PC-9 (cell line): ENCODE measurements around the gene THBS3. TPM values are rescaled to one million over a fixed set of nuclear protein-coding genes. Genes with fewer than 3 reads are reported as not detected.

Source experiments
- BruUV-seq: library from RNA; stranded (reverse); fragments of 400-500 nt; replicated peaks from 2 replicates; lab custom pipeline; 2021; lab: Mats Ljungman, UMichigan
- CTCF ChIA-PET: fragments of 300-600 bp; sonication (Branson Sonifier 250); formaldehyde crosslinking; loops from one replicate; lab custom pipeline; 2022; ENCODE audit warnings: antibody characterized with exemption; lab: Charles Lee
- POLR2A ChIA-PET: fragments of 300-600 bp; sonication (Branson Sonifier 250); formaldehyde crosslinking; loops from one replicate; lab custom pipeline; 2022; ENCODE audit warnings: antibody characterized with exemption; ENCODE audit not compliant: unreplicated experiment; lab: Charles Lee
- DNase-seq, 2 experiments: peaks; one replicate each; pipeline versions ENCODE4 v3.0.0 to v3.0.0-alpha.2; 2015 to 2022; ENCODE audit warnings: mixed read lengths in 1 of 2
- H2AFZ ChIP-seq: fragments of 200-600 bp; sonication (generic); 2 replicates; pipeline ENCODE4 v1.8.1; 2017; ENCODE audit warnings: antibody characterized with exemption
- H3F3A ChIP-seq: fragments of 200-600 bp; sonication (generic); 2 replicates; pipeline ENCODE4 v1.8.1; 2017; ENCODE audit warnings: antibody characterized with exemption, mild to moderate bottlenecking, low read depth; ENCODE audit not compliant: insufficient read depth
- H3K27ac ChIP-seq: fragments of 200-600 bp; sonication (generic); 2 replicates; pipeline ENCODE4 v1.6.1; 2016; ENCODE audit warnings: mixed run types
- H3K27me3 ChIP-seq: fragments of 200-600 bp; sonication (generic); 2 replicates; pipeline ENCODE4 v1.6.1; 2016; ENCODE audit warnings: low read depth, mixed run types; ENCODE audit not compliant: insufficient read depth
- H3K36me3 ChIP-seq: fragments of 200-600 bp; sonication (generic); 2 replicates; pipeline ENCODE4 v1.6.1; 2016; ENCODE audit warnings: low read depth, mixed run types
- H3K4me1 ChIP-seq: fragments of 200-600 bp; sonication (generic); replicated peaks from 2 replicates; pipeline ENCODE4 v1.6.1; 2016; ENCODE audit warnings: mixed run types; ENCODE audit not compliant: insufficient read depth
- H3K4me2 ChIP-seq: fragments of 200-600 bp; sonication (generic); 2 replicates; pipeline ENCODE4 v1.6.1; 2017; ENCODE audit warnings: mixed run types
- H3K4me3 ChIP-seq: fragments of 200-600 bp; sonication (generic); 2 replicates; pipeline ENCODE4 v1.6.1; 2016; ENCODE audit warnings: mixed run types
- H3K79me2 ChIP-seq: fragments of 200-600 bp; sonication (generic); 2 replicates; pipeline ENCODE4 v1.6.1; 2017; ENCODE audit warnings: low read depth, mixed run types
- H3K9me2 ChIP-seq: fragments of 200-600 bp; sonication (generic); 2 replicates; pipeline ENCODE4 v1.8.1; 2017; ENCODE audit warnings: mild to moderate bottlenecking; ENCODE audit not compliant: insufficient read depth
- H3K9me3 ChIP-seq: fragments of 200-600 bp; sonication (generic); 2 replicates; pipeline ENCODE4 v1.8.1; 2016; ENCODE audit warnings: low read depth; ENCODE audit not compliant: insufficient read depth
- H4K20me1 ChIP-seq: fragments of 200-600 bp; sonication (generic); 2 replicates; pipeline ENCODE4 v1.8.1; 2017; ENCODE audit not compliant: insufficient read depth
- EZH2 ChIP-seq: fragments of 200-600 bp; sonication (generic); IDR thresholded peaks from 2 replicates; pipeline ENCODE4 v1.8.0; 2017; ENCODE audit warnings: antibody characterized with exemption, low read depth
- intact Hi-C: fragments of 100-400 bp; cut with micrococcal nuclease; formaldehyde crosslinking; loops from one replicate; pipeline ENCODE4 v1.10.0; 2022; ENCODE audit not compliant: unreplicated experiment
- total RNA-seq: library from RNA; stranded (reverse); gene quantifications from 2 replicates; pipeline ENCODE4 v1.2.3, GENCODE V29; 2021
- TF ChIP-seq, protein P1 (sequence below): fragments of 200-600 bp; sonication (generic); conservative IDR thresholded peaks from 2 replicates; pipeline ENCODE4 v1.6.1; 2017; ENCODE audit warnings: mixed run types, antibody characterized with exemption, mild to moderate bottlenecking, moderate library complexity

Gene THBS3
- total RNA-seq, 1 experiment from 2014 or later: 45.4 TPM

DNA sequence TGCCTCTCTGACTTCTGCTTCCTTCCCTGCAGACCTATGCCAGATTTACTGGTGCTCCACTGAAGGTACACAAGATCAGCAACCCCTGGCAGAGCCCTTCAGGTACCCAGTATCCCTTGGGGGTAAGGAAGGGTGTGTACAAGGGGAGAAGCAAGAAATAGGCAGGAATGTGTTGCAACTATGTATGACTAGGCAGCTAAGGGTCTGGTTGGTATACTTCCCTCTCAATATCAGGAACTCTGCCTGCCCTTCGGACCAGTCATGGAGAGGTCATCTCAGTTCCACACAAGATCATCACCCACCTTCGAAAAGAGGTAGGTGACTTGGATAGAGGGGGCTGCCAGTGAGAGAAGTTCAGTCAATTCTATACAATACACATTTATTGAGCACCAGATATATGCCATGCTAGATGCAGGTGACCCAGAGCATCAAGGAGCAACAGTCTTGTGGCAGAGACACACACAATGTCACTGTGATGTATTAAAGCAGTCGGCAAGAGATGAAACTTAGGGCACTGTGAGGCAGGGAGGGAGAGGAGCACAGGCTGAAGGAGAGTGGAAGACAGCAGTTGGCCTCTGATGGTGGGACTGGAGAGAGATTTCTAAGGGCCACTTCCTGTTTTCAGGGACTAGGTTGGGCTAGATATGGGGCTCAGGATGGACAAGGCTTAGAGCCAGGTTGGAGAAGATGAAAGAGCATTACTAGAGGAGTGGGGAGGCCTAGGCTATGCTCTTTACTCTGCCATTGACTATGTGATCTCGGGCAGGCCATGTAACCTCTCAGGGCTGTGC is 2.8 kb upstream of the THBS3 start:
- Histone ChIP-seq H3K4me3 (0 out of 2 replicates have a peak overlapping the region, but pooled peaks have one; percentile 78), H3K9me3 (no peaks in the 10 kb centered on the region), H3K79me2 (peaks cover 18% of the 10 kb centered on the region), H3K36me3 (no peaks in the 10 kb centered on the region), H3K4me1 (peaks cover 26% of the 10 kb centered on the region), H3K9me2 (no peaks in the 10 kb centered on the region), H3K4me2 (peak overlapping the region; percentile 98), H2AFZ (no peak overlapping the region), H3F3A (peaks cover 11% of the 10 kb centered on the region; the same call in 1 of the 2 replicates), H4K20me1 (no peaks in the 10 kb centered on the region), H3K27ac (no peak overlapping the region), H3K27me3 (no peaks in the 10 kb centered on the region)
- intact Hi-C loops: no loop called here
- ChIA-PET CTCF (no interaction called here), POLR2A (no interaction called here)
- no peak for DNase-seq
- no TSS peak for BruUV-seq
- TF ChIP-seq EZH2: no peak
- TF ChIP-seq, protein P1, sequence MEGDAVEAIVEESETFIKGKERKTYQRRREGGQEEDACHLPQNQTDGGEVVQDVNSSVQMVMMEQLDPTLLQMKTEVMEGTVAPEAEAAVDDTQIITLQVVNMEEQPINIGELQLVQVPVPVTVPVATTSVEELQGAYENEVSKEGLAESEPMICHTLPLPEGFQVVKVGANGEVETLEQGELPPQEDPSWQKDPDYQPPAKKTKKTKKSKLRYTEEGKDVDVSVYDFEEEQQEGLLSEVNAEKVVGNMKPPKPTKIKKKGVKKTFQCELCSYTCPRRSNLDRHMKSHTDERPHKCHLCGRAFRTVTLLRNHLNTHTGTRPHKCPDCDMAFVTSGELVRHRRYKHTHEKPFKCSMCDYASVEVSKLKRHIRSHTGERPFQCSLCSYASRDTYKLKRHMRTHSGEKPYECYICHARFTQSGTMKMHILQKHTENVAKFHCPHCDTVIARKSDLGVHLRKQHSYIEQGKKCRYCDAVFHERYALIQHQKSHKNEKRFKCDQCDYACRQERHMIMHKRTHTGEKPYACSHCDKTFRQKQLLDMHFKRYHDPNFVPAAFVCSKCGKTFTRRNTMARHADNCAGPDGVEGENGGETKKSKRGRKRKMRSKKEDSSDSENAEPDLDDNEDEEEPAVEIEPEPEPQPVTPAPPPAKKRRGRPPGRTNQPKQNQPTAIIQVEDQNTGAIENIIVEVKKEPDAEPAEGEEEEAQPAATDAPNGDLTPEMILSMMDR: no peak

- no peak for DNase-seq
- H3F3A ChIP-seq: peaks cover 11% of the 10 kb centered on the region; the same call in 1 of the 2 replicates
- peak overlapping the region; percentile 98 for H3K4me2 ChIP-seq
- TSS peak; percentile 78 for BruUV-seq
- peak overlapping the region; percentile 74 for H3K27ac ChIP-seq
- H3K4me3 ChIP-seq: peak overlapping the region; percentile 78
- peak overlapping the region; percentile 91 for H2AFZ ChIP-seq
- TF ChIP-seq, protein P1: no peak
- TF ChIP-seq EZH2: no peak
- H3K36me3 ChIP-seq: no peaks in the 10 kb centered on the region
- H4K20me1 ChIP-seq: no peaks in the 10 kb centered on the region
- H3K4me1 ChIP-seq: peaks cover 26% of the 10 kb centered on the region
- H3K79me2 ChIP-seq: peaks cover 18% of the 10 kb centered on the region
- H3K9me3 ChIP-seq: no peaks in the 10 kb centered on the region
- H3K27me3 ChIP-seq: no peaks in the 10 kb centered on the region
- POLR2A ChIA-PET: interaction anchor here (0.6 to 1.0 kb wide), 6 partner anchors 14 to 798 kb away, joined by 3 to 7 read pairs (median 4); no protein-coding TSS in a partner anchor
- intact Hi-C loops: no loop called here
- CTCF ChIA-PET: interaction anchor here (0.7 to 0.9 kb wide), 2 partner anchors 56 to 439 kb away, joined by 3 to 4 read pairs; no protein-coding TSS in a partner anchor
- no peaks in the 10 kb centered on the region for H3K9me2 ChIP-seq
Observed at GRCh38 chr1:155209312-155209721, 1.6 kb upstream of the THBS3 start.

GRCh38 chr1:155208541-155209311 is 1.0 kb upstream of the THBS3 start, which contains the start of gene MTX1:
MTX1 (plus strand) TSS chr1:155208695; CDS start chr1:155208805, 110 bp downstream.
- peak within 1 kb of the TSS; percentile 91 for H2AFZ ChIP-seq
- no TSS peak for BruUV-seq
- peak within 1 kb of the TSS; percentile 98 for H3K4me2 ChIP-seq
- peaks cover 26% of the 10 kb centered on the region for H3K4me1 ChIP-seq
- CTCF ChIA-PET: interaction anchor here (0.7 to 1.0 kb wide), 4 partner anchors 16 to 440 kb away, joined by 3 to 4 read pairs (median 3); no protein-coding TSS in a partner anchor
- H3K9me3 ChIP-seq: no peaks in the 10 kb centered on the region
- H3K36me3 ChIP-seq: no peaks in the 10 kb centered on the region
- peak within 1 kb of the TSS; percentile 78 for H3K4me3 ChIP-seq
- peaks cover 18% of the 10 kb centered on the region for H3K79me2 ChIP-seq
- peak within 1 kb of the TSS; percentile 74 for H3K27ac ChIP-seq
- POLR2A ChIA-PET: interaction anchor here (0.6 to 1.0 kb wide), 6 partner anchors 15 to 798 kb away, joined by 3 to 7 read pairs (median 4); partner anchors contain the start of gene FDPS
- intact Hi-C loops: loop anchor here (1.0 kb wide), 1 partner anchor 35 kb away; the partner anchor contains the start of genes KRTCAP2 and TRIM46
- TF ChIP-seq, protein P1: no peak
- TF ChIP-seq EZH2: no peak
- H3F3A ChIP-seq: peaks cover 11% of the 10 kb centered on the region; the same call in 1 of the 2 replicates
- H4K20me1 ChIP-seq: no peaks in the 10 kb centered on the region
- H3K9me2 ChIP-seq: no peaks in the 10 kb centered on the region
- no peaks in the 10 kb centered on the region for H3K27me3 ChIP-seq
- DNase-seq: peak; percentile 60 to 85
